Activated B cell treated with CpG ODN at 0.5 μM for 24 hours (primary cell): ENCODE data around the gene PLCH2. TPM values are rescaled to one million over a fixed set of nuclear protein-coding genes. Genes with fewer than 3 reads are reported as not detected.

Experiments
- ATAC-seq: fragments of 200-7000 bp; cut with Tn5 transposase; one replicate; pipeline ENCODE4 v1.10.0; 2021; ENCODE audit warnings: low read depth, mild to moderate bottlenecking, moderate library complexity
- CTCF ChIA-PET: fragments of 350-600 bp; sonication (Branson Sonifier 250); formaldehyde crosslinking; loops from one replicate; lab custom pipeline; 2021; ENCODE audit warnings: antibody characterized with exemption; lab: Charles Lee
- POLR2A ChIA-PET: fragments of 350-600 bp; sonication (Branson Sonifier 250); formaldehyde crosslinking; loops from one replicate; lab custom pipeline; 2021; ENCODE audit warnings: antibody characterized with exemption; lab: Charles Lee
- DNase-seq: peaks from one replicate; pipeline ENCODE4 v3.0.0; 2022
- H3K27ac Mint-ChIP-seq: one replicate; pipeline ENCODE4 v1.8.0; 2020; ENCODE audit warnings: mixed read lengths
- H3K27me3 Mint-ChIP-seq: one replicate; pipeline ENCODE4 v1.8.0; 2021; ENCODE audit warnings: mixed read lengths
- H3K36me3 Mint-ChIP-seq: one replicate; pipeline ENCODE4 v1.8.0; 2021; ENCODE audit warnings: low read depth, mixed read lengths
- H3K4me1 Mint-ChIP-seq: one replicate; pipeline ENCODE4 v1.8.0; 2021; ENCODE audit warnings: mixed read lengths
- H3K4me3 Mint-ChIP-seq: one replicate; pipeline ENCODE4 v1.8.0; 2020; ENCODE audit warnings: mild to moderate bottlenecking, mixed read lengths
- H3K9me3 Mint-ChIP-seq: one replicate; pipeline ENCODE4 v1.8.0; 2020; ENCODE audit warnings: mixed read lengths
- intact Hi-C: fragments of 100-400 bp; cut with micrococcal nuclease; formaldehyde crosslinking; loops from one replicate; pipeline ENCODE4 v1.15.1; 2024
- total RNA-seq: library from RNA; stranded (reverse); gene quantifications from 2 replicates; pipeline ENCODE4 v1.2.3, GENCODE V29; 2022
- TF ChIP-seq, protein P1 (sequence below): fragments of 200-600 bp; IDR thresholded peaks from one replicate; pipeline ENCODE4 v1.8.0; 2022; ENCODE audit warnings: antibody characterized with exemption, mild to moderate bottlenecking

PLCH2 gene
- total RNA-seq, 1 donor from 2014 or later, result 6.1 TPM

DNA sequence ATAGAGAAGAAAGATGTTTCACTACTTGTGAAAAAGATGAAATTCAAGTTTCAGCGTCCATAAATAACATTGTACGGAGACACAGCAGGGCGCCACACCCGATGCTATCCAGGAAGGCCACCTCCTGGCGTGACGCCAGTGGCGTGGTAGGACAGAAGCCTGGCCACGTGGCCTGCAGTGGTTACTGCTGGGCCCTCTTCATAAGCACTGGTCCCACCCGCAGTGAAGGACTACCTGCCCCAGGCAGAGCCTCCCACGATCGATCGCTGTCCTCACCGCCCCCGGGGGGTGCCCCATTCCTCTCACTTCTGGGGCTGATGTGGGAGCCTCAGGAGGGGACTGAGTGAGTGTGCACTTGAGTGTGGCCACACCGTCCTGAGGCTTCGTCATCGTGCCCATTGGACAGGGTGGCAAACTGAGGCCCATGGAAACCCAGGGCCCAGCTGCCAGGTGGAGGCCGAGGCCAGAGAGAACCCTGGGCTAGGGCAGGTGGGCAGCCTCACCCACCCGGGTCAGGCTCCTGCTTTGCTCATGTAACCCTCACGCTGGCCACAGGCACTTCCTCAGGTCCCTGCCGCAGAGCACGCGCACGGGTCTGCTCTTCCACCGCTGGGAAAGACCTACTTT lies 65.6 kb downstream of the PLCH2 start:
- H3K9me3 Mint-ChIP-seq, result no peaks in the 10 kb centered on the region
- intact Hi-C loops, result no loop called here
- no peak for DNase-seq
- peaks cover 6% of the 10 kb centered on the region for H3K27me3 Mint-ChIP-seq
- peaks cover 2% of the 10 kb centered on the region for H3K4me1 Mint-ChIP-seq
- ATAC-seq, result no peak
- TF ChIP-seq, protein P1, sequence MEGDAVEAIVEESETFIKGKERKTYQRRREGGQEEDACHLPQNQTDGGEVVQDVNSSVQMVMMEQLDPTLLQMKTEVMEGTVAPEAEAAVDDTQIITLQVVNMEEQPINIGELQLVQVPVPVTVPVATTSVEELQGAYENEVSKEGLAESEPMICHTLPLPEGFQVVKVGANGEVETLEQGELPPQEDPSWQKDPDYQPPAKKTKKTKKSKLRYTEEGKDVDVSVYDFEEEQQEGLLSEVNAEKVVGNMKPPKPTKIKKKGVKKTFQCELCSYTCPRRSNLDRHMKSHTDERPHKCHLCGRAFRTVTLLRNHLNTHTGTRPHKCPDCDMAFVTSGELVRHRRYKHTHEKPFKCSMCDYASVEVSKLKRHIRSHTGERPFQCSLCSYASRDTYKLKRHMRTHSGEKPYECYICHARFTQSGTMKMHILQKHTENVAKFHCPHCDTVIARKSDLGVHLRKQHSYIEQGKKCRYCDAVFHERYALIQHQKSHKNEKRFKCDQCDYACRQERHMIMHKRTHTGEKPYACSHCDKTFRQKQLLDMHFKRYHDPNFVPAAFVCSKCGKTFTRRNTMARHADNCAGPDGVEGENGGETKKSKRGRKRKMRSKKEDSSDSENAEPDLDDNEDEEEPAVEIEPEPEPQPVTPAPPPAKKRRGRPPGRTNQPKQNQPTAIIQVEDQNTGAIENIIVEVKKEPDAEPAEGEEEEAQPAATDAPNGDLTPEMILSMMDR, result no peak
- no peak overlapping the region for H3K27ac Mint-ChIP-seq
- no peaks in the 10 kb centered on the region for H3K36me3 Mint-ChIP-seq
- CTCF ChIA-PET, result no interaction called here
- H3K4me3 Mint-ChIP-seq, result no peak overlapping the region
- POLR2A ChIA-PET, result interaction anchor here (0.6 to 1.6 kb wide), 3 partner anchors 16 to 44 kb away, joined by 3 to 8 read pairs (median 5); partner anchors contain the start of genes PANK4 and PRXL2B

DNA sequence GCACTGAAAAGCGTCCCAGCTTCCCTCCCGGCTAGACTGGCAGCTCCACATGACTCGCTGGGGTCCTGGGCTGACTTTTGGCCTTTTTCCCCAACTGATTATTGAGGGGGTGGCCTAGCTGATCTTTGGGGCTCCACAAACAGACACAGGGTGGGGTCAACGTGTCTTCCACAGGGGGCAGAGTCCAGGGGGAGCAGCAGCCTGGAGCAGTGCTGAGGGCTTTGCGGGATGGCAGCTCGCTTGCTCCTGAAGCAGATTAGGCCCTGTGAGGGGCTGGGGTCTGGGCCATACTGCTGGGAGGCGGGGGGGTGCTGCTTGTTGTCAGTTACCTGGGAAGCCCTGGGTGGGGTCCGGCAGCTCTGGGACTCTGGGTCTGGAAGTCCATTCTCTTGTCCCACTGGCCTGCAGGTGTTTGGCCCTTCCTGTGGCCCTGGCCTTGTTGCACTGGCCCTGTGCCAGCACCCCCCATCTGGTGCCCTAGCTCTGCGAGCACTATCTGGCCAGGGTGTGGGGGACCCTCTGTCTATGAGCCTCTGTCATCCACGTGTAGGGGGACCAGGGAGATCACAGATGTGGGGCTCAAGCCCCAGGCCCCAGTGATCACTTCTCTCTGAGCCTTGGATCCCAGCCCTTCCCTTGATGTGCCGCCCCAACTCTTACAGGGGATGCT lies 66.3 kb downstream of the PLCH2 start:
- no peak overlapping the region for H3K27ac Mint-ChIP-seq
- ChIA-PET POLR2A (interaction anchor here (1.6 kb wide), 1 partner anchor 16 kb away, joined by 8 read pairs; the partner anchor contains the start of gene PANK4), CTCF (no interaction called here)
- H3K9me3 Mint-ChIP-seq, result no peaks in the 10 kb centered on the region
- no peak overlapping the region for H3K4me3 Mint-ChIP-seq
- TF ChIP-seq, protein P1, result no peak
- no peaks in the 10 kb centered on the region for H3K36me3 Mint-ChIP-seq
- peaks cover 6% of the 10 kb centered on the region for H3K27me3 Mint-ChIP-seq
- no peak for ATAC-seq
- DNase-seq, result no peak
- peaks cover 7% of the 10 kb centered on the region for H3K4me1 Mint-ChIP-seq
- intact Hi-C loops, result no loop called here

DNA sequence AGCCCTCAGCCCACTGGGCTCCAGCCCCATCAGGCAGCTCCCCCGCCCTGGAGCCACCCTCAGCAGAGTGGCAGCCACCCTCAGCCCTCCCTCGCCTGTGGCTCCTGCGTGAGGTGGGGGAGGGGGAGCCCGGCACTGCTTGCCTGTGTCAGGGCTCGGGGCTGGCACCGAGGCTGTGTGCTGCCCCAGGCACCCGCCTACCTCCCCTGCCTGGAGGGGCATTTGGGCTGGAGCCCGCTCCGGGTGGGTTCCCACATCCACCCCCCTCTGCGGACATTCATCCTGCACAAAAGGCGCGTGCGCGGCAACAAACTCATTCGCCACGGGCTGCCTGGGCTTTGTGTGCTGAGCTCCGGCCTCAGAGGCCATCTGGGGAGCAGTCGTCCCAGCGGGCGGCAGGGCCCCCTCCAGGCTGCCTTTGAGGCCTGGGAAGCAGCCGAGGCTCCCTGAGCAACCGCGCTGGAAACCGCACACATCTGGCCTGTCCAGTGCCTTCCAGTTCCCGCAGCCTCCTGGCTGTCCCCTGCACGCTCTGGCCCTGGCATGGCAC lies 67.5 kb downstream of the PLCH2 start:
- ATAC-seq, result no peak
- DNase-seq, result no peak
- CTCF ChIA-PET, result no interaction called here

DNA sequence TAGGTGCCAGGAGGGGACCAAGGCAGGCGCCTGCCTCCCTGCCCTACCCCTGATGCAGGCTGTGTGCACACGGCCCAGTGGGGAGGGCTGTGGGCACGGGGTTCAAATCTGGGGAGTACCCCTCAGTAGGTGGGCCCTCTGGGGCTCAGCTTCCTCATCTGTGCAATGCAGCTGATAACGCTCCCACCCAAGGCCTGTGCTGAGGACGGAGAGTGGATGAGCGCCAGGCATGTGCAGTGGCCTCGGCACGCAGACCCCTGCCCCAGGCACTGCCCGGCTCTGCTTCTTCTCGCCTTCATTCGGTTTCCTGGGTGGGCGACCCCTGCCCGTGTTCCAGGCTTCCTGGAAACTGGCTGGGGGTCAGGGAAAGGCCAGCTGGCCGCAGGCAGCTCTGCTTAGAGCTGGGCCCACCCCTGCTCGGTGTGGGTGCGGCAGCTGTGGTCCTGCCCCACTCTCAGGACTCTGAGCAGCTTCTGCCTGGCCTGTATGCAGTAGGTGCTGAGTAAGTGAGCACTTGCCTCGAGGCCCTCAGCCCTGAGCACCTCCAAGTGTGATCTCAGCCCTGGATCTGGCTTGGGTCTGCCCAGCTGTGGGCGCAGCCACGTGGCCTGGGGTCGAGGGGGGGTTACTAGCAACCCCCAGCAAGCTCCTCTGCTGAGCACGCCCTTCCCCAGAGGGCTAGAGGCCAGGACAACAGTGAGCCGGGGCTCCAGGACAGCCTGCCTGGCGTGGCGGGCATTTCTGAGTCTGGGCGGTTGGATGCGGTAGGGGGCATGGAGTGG lies 68.2 kb downstream of the PLCH2 start:
- ATAC-seq (no peak), DNase-seq (no peak)
- Mint-ChIP-seq H3K4me1 (peaks cover 24% of the 10 kb centered on the region), H3K4me3 (no peak overlapping the region), H3K27me3 (peaks cover 6% of the 10 kb centered on the region), H3K9me3 (no peaks in the 10 kb centered on the region), H3K36me3 (no peaks in the 10 kb centered on the region), H3K27ac (no peak overlapping the region)
- intact Hi-C loops, result no loop called here
- ChIA-PET POLR2A (interaction anchor here (0.6 to 8.0 kb wide), 4 partner anchors 10 to 121 kb away, joined by 3 to 209 read pairs (median 62); partner anchors contain the start of genes HES5, PANK4 and PRXL2B), CTCF (interaction anchor here (1.6 kb wide), 1 partner anchor 42 kb away, joined by 6 read pairs; the partner anchor contains the start of gene PRXL2B)
- TF ChIP-seq, protein P1, result no peak

More for the DNA sequence above, 67.5 kb downstream of the PLCH2 start:
- Mint-ChIP-seq H3K4me1 (peaks cover 17% of the 10 kb centered on the region), H3K27me3 (peaks cover 6% of the 10 kb centered on the region), H3K27ac (no peak overlapping the region), H3K9me3 (no peaks in the 10 kb centered on the region), H3K36me3 (no peaks in the 10 kb centered on the region), H3K4me3 (no peak overlapping the region)
- intact Hi-C loops, result no loop called here
- TF ChIP-seq, protein P1, result no peak
- POLR2A ChIA-PET, result interaction anchor here (1.6 to 8.0 kb wide), 3 partner anchors 15 to 41 kb away, joined by 8 to 209 read pairs (median 114); partner anchors contain the start of genes HES5, PANK4 and PRXL2B
